Astrocyte (in vitro differentiated cells and primary cell): ENCODE data around the gene PXDN. TPM values are rescaled to one million over a fixed set of nuclear protein-coding genes. Genes with fewer than 3 reads are reported as not detected.

Experiments used
- DNase-seq: peaks from one replicate; pipeline ENCODE4 v3.0.0-alpha.2; 2010; ENCODE audit warnings: low read depth
- FAIRE-seq: peaks from 2 replicates; lab custom pipeline; 2011; peaks lifted over from hg19 to GRCh38; lab: Jason Lieb, UNC
- H2AFZ ChIP-seq: 2 replicates; pipeline ENCODE4 v1.6.0; 2012; ENCODE audit warnings: low read depth, low read length, inconsistent platforms
- H3K27ac ChIP-seq: 2 replicates; pipeline ENCODE4 v1.5.1; 2011; ENCODE audit warnings: low read depth, low read length, inconsistent platforms
- H3K27me3 ChIP-seq: 2 replicates; pipeline ENCODE4 v1.6.0; 2011; ENCODE audit warnings: low read length, inconsistent platforms; ENCODE audit not compliant: insufficient read depth
- H3K36me3 ChIP-seq: 2 replicates; pipeline ENCODE4 v1.5.1; 2011; ENCODE audit warnings: low read length, inconsistent platforms; ENCODE audit not compliant: insufficient read depth
- H3K4me1 ChIP-seq: 2 replicates; pipeline ENCODE4 v1.5.1; 2011; ENCODE audit warnings: low read length, inconsistent platforms; ENCODE audit not compliant: insufficient read depth
- H3K4me2 ChIP-seq: 2 replicates; pipeline ENCODE4 v1.6.0; 2012; ENCODE audit warnings: low read length, inconsistent platforms
- H3K4me3 ChIP-seq: 2 replicates; pipeline ENCODE4 v1.5.1; 2011; ENCODE audit warnings: low read depth, mild to moderate bottlenecking, low read length, inconsistent platforms; ENCODE audit not compliant: insufficient read depth
- H3K79me2 ChIP-seq: 2 replicates; pipeline ENCODE4 v1.6.0; 2012; ENCODE audit warnings: mild to moderate bottlenecking, low read length, inconsistent platforms; ENCODE audit not compliant: insufficient read depth
- H3K9ac ChIP-seq: 2 replicates; pipeline ENCODE4 v1.6.0; 2012; ENCODE audit warnings: mild to moderate bottlenecking, low read length, inconsistent platforms
- H3K9me3 ChIP-seq: 2 replicates; pipeline ENCODE4 v1.5.1; 2012; ENCODE audit warnings: low read depth, mild to moderate bottlenecking, low read length, inconsistent platforms; ENCODE audit not compliant: insufficient read depth
- H4K20me1 ChIP-seq: 2 replicates; pipeline ENCODE4 v1.6.0; 2012; ENCODE audit warnings: low read length, inconsistent platforms; ENCODE audit not compliant: insufficient read depth
- H3K27ac Mint-ChIP-seq: one replicate; pipeline ENCODE4 v1.8.0; 2021; ENCODE audit warnings: mild to moderate bottlenecking, mixed read lengths; ENCODE audit not compliant: unreplicated experiment
- H3K27me3 Mint-ChIP-seq: one replicate; pipeline ENCODE4 v1.8.0; 2021; ENCODE audit warnings: low read depth, mixed read lengths; ENCODE audit not compliant: unreplicated experiment
- H3K36me3 Mint-ChIP-seq: one replicate; pipeline ENCODE4 v1.8.0; 2021; ENCODE audit warnings: low read depth, mixed read lengths; ENCODE audit not compliant: unreplicated experiment
- H3K4me1 Mint-ChIP-seq: one replicate; pipeline ENCODE4 v1.8.0; 2021; ENCODE audit warnings: low read depth, mixed read lengths; ENCODE audit not compliant: unreplicated experiment
- H3K4me3 Mint-ChIP-seq: one replicate; pipeline ENCODE4 v1.8.0; 2021; ENCODE audit warnings: mild to moderate bottlenecking, moderate library complexity, mixed read lengths; ENCODE audit not compliant: unreplicated experiment
- H3K9me3 Mint-ChIP-seq: one replicate; pipeline ENCODE4 v1.8.0; 2021; ENCODE audit warnings: mild to moderate bottlenecking, mixed read lengths; ENCODE audit not compliant: unreplicated experiment
- CTCF ChIP-seq: IDR thresholded peaks from 2 replicates; pipeline ENCODE4 v1.5.1; 2011; ENCODE audit warnings: low read depth, mild to moderate bottlenecking, inconsistent platforms, low read length, moderate library complexity; ENCODE audit not compliant: insufficient read depth
- EZH2 ChIP-seq: IDR thresholded peaks from 2 replicates; pipeline ENCODE4 v1.6.1; 2012; ENCODE audit warnings: mild to moderate bottlenecking, low read length, inconsistent platforms; ENCODE audit not compliant: insufficient read depth
- total RNA-seq: library from RNA; stranded (reverse); gene quantifications from 2 replicates; pipeline ENCODE4 v1.2.1, GENCODE V29; 2021

Gene PXDN
- total RNA-seq, 1 donor from 2014 or later = 417 TPM

DNA sequence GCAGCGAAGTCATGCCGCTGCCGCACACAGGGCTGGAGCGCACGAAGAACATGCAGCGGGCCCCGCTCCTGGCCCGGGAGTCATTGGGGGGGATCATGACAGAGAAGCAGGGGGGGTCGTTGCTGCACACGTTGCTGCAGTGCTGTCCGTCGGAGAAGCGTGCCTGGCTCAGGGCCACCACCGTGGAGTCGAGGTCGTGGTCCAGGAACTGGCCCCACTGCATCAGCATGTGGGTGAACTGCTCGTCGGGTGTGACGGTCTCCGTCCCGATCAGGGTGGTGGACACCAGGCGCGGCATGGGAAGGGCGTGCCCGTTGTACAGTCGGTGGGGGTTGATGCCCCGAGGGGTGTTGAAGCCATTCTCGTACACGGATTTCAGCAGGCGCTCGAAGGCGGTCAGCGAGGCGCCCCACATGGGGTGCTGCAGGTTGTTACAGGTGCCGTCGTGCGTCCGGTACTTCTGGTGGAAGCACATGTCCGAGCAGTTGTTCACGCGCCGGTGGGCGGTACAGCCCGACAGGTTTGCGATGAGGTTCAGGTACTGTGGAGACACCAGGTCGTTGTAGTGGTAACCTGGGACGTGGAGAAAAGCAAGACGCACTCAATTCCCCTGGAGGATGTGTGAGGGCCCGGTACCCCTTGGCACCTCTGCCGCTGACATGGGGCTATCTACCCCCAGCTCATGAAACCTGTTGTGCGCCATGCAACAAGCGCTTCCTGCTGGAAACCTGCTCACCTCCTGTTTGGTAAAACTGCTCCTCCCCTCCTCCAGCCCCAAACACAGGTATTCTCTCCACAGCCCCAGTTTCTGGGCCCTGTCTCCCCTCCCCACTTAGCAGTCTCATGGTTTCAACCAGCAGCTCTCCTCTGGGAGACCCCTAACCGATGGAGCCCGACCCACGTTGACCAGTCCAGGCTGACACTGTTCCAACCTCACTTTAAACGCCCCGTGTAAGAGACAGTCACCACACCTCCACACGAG, 94.9 kb downstream of the PXDN start:
- Mint-ChIP-seq H3K36me3 (peaks cover 28% of the 10 kb centered on the region), H3K27ac (peak overlapping the region; percentile 68), H3K4me3 (no peak overlapping the region), H3K9me3 (peaks cover 5% of the 10 kb centered on the region), H3K4me1 (peaks cover 19% of the 10 kb centered on the region), H3K27me3 (no peaks in the 10 kb centered on the region)
- H3K36me3 ChIP-seq = peaks cover 32% of the 10 kb centered on the region
- TF ChIP-seq EZH2 = no peak
- TF ChIP-seq CTCF = no peak
- no peak overlapping the region for H3K9ac ChIP-seq
- H3K4me3 ChIP-seq = no peak overlapping the region
- DNase-seq = no peak
- H3K4me2 ChIP-seq = no peak overlapping the region
- peaks cover 24% of the 10 kb centered on the region for H4K20me1 ChIP-seq
- no peak for FAIRE-seq
- peaks cover 27% of the 10 kb centered on the region for H3K4me1 ChIP-seq
- H3K27ac ChIP-seq = no peak overlapping the region
- no peak overlapping the region for H2AFZ ChIP-seq
- H3K27me3 ChIP-seq = no peaks in the 10 kb centered on the region
- H3K9me3 ChIP-seq = no peaks in the 10 kb centered on the region
- H3K79me2 ChIP-seq = peaks cover 73% of the 10 kb centered on the region

DNA sequence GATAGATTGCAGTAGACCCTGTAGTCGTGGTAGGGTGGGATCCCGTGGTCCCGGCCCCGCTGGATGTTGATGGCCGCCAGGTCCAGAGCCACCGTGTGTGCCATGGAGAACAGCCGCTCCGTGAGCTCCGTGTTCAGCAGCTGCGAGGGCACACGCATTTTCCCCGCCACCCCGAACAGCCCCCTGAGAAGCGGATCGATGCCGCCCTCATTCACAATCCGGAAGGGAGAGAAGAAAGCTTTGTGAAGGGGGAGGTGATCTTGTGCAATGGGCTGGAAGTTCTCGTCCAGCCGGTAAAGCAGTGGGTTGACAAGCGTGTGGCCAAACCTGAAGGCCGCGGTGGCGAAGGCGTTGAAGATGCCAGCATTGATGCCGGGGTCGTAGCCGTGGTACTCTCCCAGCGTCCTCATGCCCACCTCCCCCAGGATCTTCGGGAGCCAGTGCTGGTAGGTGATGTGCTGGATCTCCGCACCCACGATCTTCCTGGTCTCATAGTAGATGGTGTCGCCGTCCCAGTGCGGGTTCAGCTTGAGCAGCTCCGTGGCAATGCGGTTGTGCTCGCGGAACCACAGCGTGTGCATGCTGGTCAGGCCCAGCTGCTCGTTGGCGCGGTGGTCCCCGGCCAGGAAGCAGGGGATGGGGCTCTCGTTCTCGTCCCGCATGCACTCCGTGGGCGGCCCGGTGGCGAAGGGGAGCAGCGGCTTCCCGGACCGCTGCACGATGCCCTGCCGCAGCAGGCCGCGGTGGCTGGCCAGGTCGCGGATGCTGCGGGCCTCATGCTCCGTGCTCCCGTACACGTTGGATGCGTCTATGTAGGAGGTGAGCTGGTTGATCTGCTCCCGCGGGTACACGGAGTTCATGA, 95.8 kb downstream of the PXDN start:
- H3K36me3 Mint-ChIP-seq = peaks cover 30% of the 10 kb centered on the region

More for the DNA sequence above, 95.8 kb downstream of the PXDN start:
- Mint-ChIP-seq H3K4me3 (no peak overlapping the region), H3K9me3 (peaks cover 5% of the 10 kb centered on the region), H3K4me1 (peaks cover 15% of the 10 kb centered on the region), H3K27ac (peak overlapping the region; percentile 55), H3K27me3 (no peaks in the 10 kb centered on the region)
- FAIRE-seq = no peak
- Histone ChIP-seq H3K4me2 (no peak overlapping the region), H3K4me3 (no peak overlapping the region), H3K79me2 (peaks cover 76% of the 10 kb centered on the region), H4K20me1 (peaks cover 26% of the 10 kb centered on the region), H3K9me3 (no peaks in the 10 kb centered on the region), H2AFZ (no peak overlapping the region), H3K36me3 (peaks cover 37% of the 10 kb centered on the region), H3K27me3 (no peaks in the 10 kb centered on the region), H3K9ac (no peak overlapping the region), H3K27ac (no peak overlapping the region), H3K4me1 (peaks cover 18% of the 10 kb centered on the region)
- DNase-seq = no peak
- no peak for TF ChIP-seq EZH2
- TF ChIP-seq CTCF = no peak
